ENCODE results near the gene CLDN22. TPM values are rescaled to one million over a fixed set of nuclear protein-coding genes. Genes with fewer than 3 reads are reported as not detected.

Gene CLDN22
- total RNA-seq, 1 experiment from 2014 or later, result not detected

GRCh38 chr4:183287677-183288076 lies 32.4 kb downstream of the CLDN22 start:
- Histone ChIP-seq H3K27me3 (no peaks in the 10 kb centered on the region), H3K36me3 (peaks cover 2% of the 10 kb centered on the region; the same call in 1 of the 2 replicates), H3K4me3 (no peak overlapping the region), H3K27ac (no peak overlapping the region), H3K4me1 (no peaks in the 10 kb centered on the region), H3K9me3 (replicated peaks) (no peaks in the 10 kb centered on the region)
- no peak for DNase-seq

- no peaks in the 10 kb centered on the region for H3K4me1 ChIP-seq
- no peak overlapping the region for H3K4me3 ChIP-seq
- no peaks in the 10 kb centered on the region for H3K27me3 ChIP-seq
- H3K27ac ChIP-seq, result no peak overlapping the region
- H3K9me3 ChIP-seq (replicated peaks), result no peaks in the 10 kb centered on the region
- no peak for DNase-seq
- peaks cover 2% of the 10 kb centered on the region; the same call in 1 of the 2 replicates for H3K36me3 ChIP-seq
Observed at GRCh38 chr4:183287309-183287659, 32.8 kb downstream of the CLDN22 start.

DNA sequence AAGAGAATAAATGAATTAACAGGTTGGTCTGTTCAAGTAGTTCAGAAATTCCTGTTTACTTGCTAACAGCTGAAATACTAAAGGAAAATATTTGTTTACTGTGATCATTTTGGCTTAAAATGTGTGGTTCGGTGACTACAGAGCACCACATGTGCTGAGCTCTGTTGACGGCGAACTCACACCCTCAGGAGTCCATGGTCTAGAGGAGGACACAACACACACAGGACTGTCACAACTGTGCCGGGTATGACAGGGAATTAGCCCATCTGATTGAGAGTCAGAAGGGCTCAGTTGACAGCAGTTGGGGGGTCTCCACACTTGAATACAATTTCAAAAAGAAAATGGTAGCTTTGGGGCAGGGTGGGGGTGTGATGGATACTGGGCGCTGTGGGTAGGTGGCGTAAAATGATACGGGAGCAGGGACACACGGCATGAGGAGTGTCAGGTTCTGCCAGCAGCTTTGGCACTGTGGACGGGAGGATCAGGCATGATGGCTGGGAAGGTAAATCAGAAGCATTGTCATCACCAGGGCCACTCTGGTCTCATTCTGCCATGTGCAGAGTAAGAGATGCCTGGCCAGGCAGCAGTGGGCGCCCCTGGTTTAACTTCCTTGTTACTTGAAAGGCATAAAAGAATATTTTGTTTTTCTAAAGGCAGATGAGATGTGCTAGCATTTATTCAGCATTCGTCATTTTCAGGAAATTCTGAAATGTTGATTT lies 33.3 kb downstream of the CLDN22 start:
- Histone ChIP-seq H3K4me1 (no peaks in the 10 kb centered on the region), H3K4me3 (no peak overlapping the region), H3K27me3 (no peaks in the 10 kb centered on the region), H3K36me3 (peaks cover 2% of the 10 kb centered on the region; the same call in 1 of the 2 replicates), H3K27ac (no peak overlapping the region), H3K9me3 (replicated peaks) (no peaks in the 10 kb centered on the region)
- DNase-seq, result no peak

DNA sequence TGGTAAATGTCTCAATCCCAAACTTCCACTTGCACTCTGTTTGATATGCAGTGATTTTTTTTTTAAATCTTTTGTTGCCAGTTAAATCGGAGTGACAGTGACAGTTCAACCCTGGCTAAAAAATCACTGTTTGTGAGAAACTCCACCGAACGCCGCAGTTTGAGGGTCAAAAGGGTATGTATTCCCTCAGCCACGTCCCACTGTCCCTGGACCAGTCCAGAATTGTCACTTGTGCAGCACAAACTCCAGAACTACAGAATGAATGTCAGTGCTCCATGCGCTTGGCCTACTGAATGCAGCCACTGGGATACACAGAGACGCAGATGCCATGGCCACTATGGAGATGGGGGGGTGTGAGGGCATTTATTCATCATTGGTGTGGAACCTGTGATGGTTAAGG lies 34.2 kb downstream of the CLDN22 start:
- DNase-seq, result no peak
- Histone ChIP-seq H3K27me3 (no peaks in the 10 kb centered on the region), H3K9me3 (replicated peaks) (no peaks in the 10 kb centered on the region), H3K4me1 (no peaks in the 10 kb centered on the region), H3K36me3 (peaks cover 2% of the 10 kb centered on the region; the same call in 1 of the 2 replicates), H3K4me3 (no peak overlapping the region), H3K27ac (no peak overlapping the region)

- peaks cover 2% of the 10 kb centered on the region; the same call in 1 of the 2 replicates for H3K36me3 ChIP-seq
- no peak overlapping the region for H3K4me3 ChIP-seq
- no peaks in the 10 kb centered on the region for H3K4me1 ChIP-seq
- H3K27ac ChIP-seq, result no peak overlapping the region
- no peaks in the 10 kb centered on the region for H3K9me3 ChIP-seq (replicated peaks)
- DNase-seq, result no peak
- no peaks in the 10 kb centered on the region for H3K27me3 ChIP-seq
Observed at GRCh38 chr4:183284965-183285364, 35.1 kb downstream of the CLDN22 start.

DNA sequence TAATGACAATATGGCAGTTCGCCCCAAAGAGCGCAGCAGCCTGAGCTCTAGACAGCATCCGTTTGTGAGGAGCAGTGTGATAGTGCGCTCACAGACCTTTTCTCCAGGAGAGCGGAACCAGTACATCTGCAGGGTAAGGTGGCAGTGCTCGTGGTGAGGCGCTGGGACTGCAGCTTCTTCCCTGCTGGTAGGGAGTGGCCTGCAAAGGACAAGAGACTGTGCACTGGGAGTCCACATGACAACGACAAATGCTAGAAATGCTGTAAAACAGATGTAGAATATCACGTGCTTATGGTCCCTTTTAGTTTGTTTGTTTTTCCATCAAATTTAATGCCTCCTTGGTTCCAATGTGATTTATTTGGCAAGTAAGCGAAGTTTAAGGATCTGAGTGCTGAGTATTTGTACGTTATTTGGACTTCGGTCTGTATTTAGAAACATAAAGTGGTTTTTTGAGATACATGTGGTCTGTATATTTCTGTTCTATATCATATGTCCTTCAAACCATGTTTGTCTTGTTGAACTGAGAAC lies 35.8 kb downstream of the CLDN22 start:
- no peak for DNase-seq
- H3K27me3 ChIP-seq, result no peaks in the 10 kb centered on the region
- H3K9me3 ChIP-seq (replicated peaks), result no peaks in the 10 kb centered on the region
- no peak overlapping the region for H3K4me3 ChIP-seq
- H3K4me1 ChIP-seq, result no peaks in the 10 kb centered on the region
- H3K27ac ChIP-seq, result no peak overlapping the region
- H3K36me3 ChIP-seq, result peaks cover 2% of the 10 kb centered on the region; the same call in 1 of the 2 replicates

- H3K9me3 ChIP-seq (replicated peaks), result peaks cover 10% of the 10 kb centered on the region; the same call in 1 of the 2 replicates
- H3K4me3 ChIP-seq, result no peak overlapping the region
- no peak overlapping the region for H3K27ac ChIP-seq
- peaks cover 23% of the 10 kb centered on the region for H3K36me3 ChIP-seq
- no peaks in the 10 kb centered on the region for H3K27me3 ChIP-seq
- DNase-seq, result no peak
- H3K4me1 ChIP-seq, result no peaks in the 10 kb centered on the region
Observed at GRCh38 chr4:183276106-183276505, 44.0 kb downstream of the CLDN22 start.

GRCh38 chr4:183272384-183272783 lies 47.7 kb downstream of the CLDN22 start:
- H3K27me3 ChIP-seq, result no peaks in the 10 kb centered on the region
- H3K4me3 ChIP-seq, result no peak overlapping the region
- peaks cover 10% of the 10 kb centered on the region; the same call in 1 of the 2 replicates for H3K9me3 ChIP-seq (replicated peaks)
- H3K4me1 ChIP-seq, result no peaks in the 10 kb centered on the region
- H3K36me3 ChIP-seq, result peaks cover 23% of the 10 kb centered on the region
- no peak overlapping the region for H3K27ac ChIP-seq
- DNase-seq, result no peak

DNA sequence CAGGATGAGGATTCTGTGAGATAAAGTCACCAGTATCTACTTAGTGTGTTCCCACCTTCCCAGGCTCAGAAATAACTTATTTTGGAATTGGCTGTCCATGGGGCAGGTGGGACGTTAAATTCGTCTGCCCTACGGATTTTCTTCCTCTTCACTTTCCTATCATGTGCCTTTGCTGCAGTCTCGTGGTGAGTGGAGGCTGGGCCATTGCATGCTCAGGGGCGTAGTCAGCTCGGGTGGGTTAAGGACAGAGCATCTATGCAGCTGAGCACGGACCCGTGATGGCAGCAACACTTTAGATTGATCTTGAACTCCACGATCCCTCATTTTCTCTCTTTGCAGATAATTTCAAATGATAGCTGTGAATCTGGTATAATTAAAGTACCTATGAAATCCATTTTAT lies 51.5 kb downstream of the CLDN22 start:
- Histone ChIP-seq H3K36me3 (peaks cover 11% of the 10 kb centered on the region), H3K9me3 (replicated peaks) (no peaks in the 10 kb centered on the region)

More for the DNA sequence above, 51.5 kb downstream of the CLDN22 start:
- no peak overlapping the region for H3K4me3 ChIP-seq
- no peak overlapping the region for H3K27ac ChIP-seq
- H3K4me1 ChIP-seq, result no peaks in the 10 kb centered on the region
- no peaks in the 10 kb centered on the region for H3K27me3 ChIP-seq
- no peak for DNase-seq

Other genes starting within 250 kb of the CLDN22 start
- gene WWC2, start 221.0 kb downstream of the CLDN22 start, total RNA-seq (2014; rRNA removed; shearing (Covaris generic)), result 23.3 and 23.7 TPM in 2 replicates
- not detected in 2 replicates for gene CLDN24, start 2.1 kb upstream of the CLDN22 start, total RNA-seq (2014; rRNA removed; shearing (Covaris generic))
- 19.2 and 19.5 TPM in 2 replicates for gene CDKN2AIP, start 124.4 kb upstream of the CLDN22 start, total RNA-seq (2014; rRNA removed; shearing (Covaris generic))
- 11.6 and 11.8 TPM in 2 replicates for gene ING2, start 184.8 kb upstream of the CLDN22 start, total RNA-seq (2014; rRNA removed; shearing (Covaris generic))